Common myeloid progenitor, CD34-positive (primary cell): ENCODE results near the gene TTYH1.

Source experiments
- CTCF ChIA-PET: fragments of 350-600 bp; sonication (Branson Sonifier 250); formaldehyde crosslinking; loops from one replicate; lab custom pipeline; 2021; ENCODE audit warnings: antibody characterized with exemption; lab: Charles Lee
- POLR2A ChIA-PET: fragments of 350-600 bp; sonication (Branson Sonifier 250); formaldehyde crosslinking; loops from one replicate; lab custom pipeline; 2021; ENCODE audit warnings: antibody characterized with exemption; lab: Charles Lee
- DNase-seq, 3 donors: peaks; one replicate each; pipeline versions ENCODE4 v3.0.0 to v3.0.0-alpha.2; 2013
- H3K27ac ChIP-seq, 2 experiments: 1 replicate in 1 of 2; 2 replicates in 1 of 2; pipeline ENCODE4 v1.7.0; 2013; ENCODE audit warnings: inconsistent platforms in 2 of 2, low read length in 2 of 2, mild to moderate bottlenecking in 2 of 2, low read depth in 1 of 2, moderate library complexity in 1 of 2; ENCODE audit not compliant: severe bottlenecking in 2 of 2, insufficient read depth in 1 of 2, poor library complexity in 1 of 2
- H3K27me3 ChIP-seq, 5 experiments: replicated peaks in 2 of 5; 1 replicate in 3 of 5; 2 replicates in 2 of 5; pipeline versions ENCODE4 v1.6.1 to v1.7.0; 2013; ENCODE audit warnings: low read length in 4 of 5, mild to moderate bottlenecking in 2 of 5, moderate library complexity in 2 of 5, inconsistent platforms in 1 of 5; ENCODE audit not compliant: insufficient read depth in 5 of 5, control insufficient read depth in 4 of 5
- H3K36me3 ChIP-seq, 4 experiments: 1 replicate in 2 of 4; 2 replicates in 2 of 4; pipeline versions ENCODE4 v1.6.1 to v1.7.0; 2013; ENCODE audit warnings: low read length in 3 of 4, control low read depth in 1 of 4, mild to moderate bottlenecking in 1 of 4; ENCODE audit not compliant: control insufficient read depth in 4 of 4, insufficient read depth in 4 of 4
- H3K4me1 ChIP-seq, 4 experiments: 1 replicate in 3 of 4; 2 replicates in 1 of 4; pipeline versions ENCODE4 v1.6.1 to v1.7.1; 2013; ENCODE audit warnings: low read length in 3 of 4, mild to moderate bottlenecking in 3 of 4, control low read depth in 1 of 4, inconsistent platforms in 1 of 4, moderate library complexity in 1 of 4; ENCODE audit not compliant: control insufficient read depth in 4 of 4, insufficient read depth in 4 of 4; ENCODE audit errors: control extremely low read depth in 1 of 4
- H3K4me3 ChIP-seq, 7 experiments: 1 replicate in 4 of 7; 2 replicates in 3 of 7; pipeline versions ENCODE4 v1.5.1 to v1.7.0; 2013; ENCODE audit warnings: mild to moderate bottlenecking in 7 of 7, low read length in 6 of 7, moderate library complexity in 6 of 7, inconsistent platforms in 2 of 7, low read depth in 2 of 7, control low read depth in 1 of 7; ENCODE audit not compliant: insufficient read depth in 4 of 7, control insufficient read depth in 1 of 7; ENCODE audit errors: extremely low read depth in 1 of 7
- H3K9me3 ChIP-seq, 5 experiments: 1 replicate in 4 of 5; 2 replicates in 1 of 5; pipeline versions ENCODE4 v1.6.1 to v1.7.1; 2013; ENCODE audit warnings: low read length in 4 of 5, mild to moderate bottlenecking in 2 of 5, inconsistent platforms in 1 of 5, low read depth in 1 of 5, moderate library complexity in 1 of 5; ENCODE audit not compliant: control insufficient read depth in 4 of 5, insufficient read depth in 2 of 5; ENCODE audit errors: control extremely low read depth in 1 of 5
- WGBS: methylation state at CpG from one replicate; pipeline ENCODE4 v1.1.5; 2013; ENCODE audit not compliant: insufficient coverage; 5-methylcytosine and 5-hydroxymethylcytosine counted together

TTYH1 gene

GRCh38 chr19:54473071-54473891 is 58.0 kb downstream of the TTYH1 start, which contains the start of gene CDC42EP5:
CDC42EP5 (minus strand) TSS chr19:54473296; CDS start chr19:54465547, 7,749 bp downstream.
- Histone ChIP-seq H3K9me3 (no peaks in the 10 kb centered on the region), H3K4me1 (peaks cover 6 to 22% (median 18%) of the 10 kb centered on the region in 4 experiments), H3K27ac (no peak within 1 kb of the TSS), H3K4me3 (peak within 1 kb of the TSS in 4 of 7 experiments; percentile 15 to 48 (median 34)), H3K36me3 (no peaks in the 10 kb centered on the region), H3K27me3 (peaks cover 5 to 32% (median 9%) of the 10 kb centered on the region in 5 experiments)
- ChIA-PET CTCF (interaction anchor here (0.8 to 1.3 kb wide), 2 partner anchors 157 to 201 kb away, joined by 4 read pairs; partner anchors contain the start of gene LILRB1), POLR2A (interaction anchor here (0.6 kb wide), 1 partner anchor 1075 kb away, joined by 3 read pairs; no protein-coding TSS in a partner anchor)
- DNase-seq: peak in 2 of 3 donors; percentile 45 to 64
- 16% methylated on average over 12 of the region's 14 CpGs for whole genome bisulfite sequencing

DNA sequence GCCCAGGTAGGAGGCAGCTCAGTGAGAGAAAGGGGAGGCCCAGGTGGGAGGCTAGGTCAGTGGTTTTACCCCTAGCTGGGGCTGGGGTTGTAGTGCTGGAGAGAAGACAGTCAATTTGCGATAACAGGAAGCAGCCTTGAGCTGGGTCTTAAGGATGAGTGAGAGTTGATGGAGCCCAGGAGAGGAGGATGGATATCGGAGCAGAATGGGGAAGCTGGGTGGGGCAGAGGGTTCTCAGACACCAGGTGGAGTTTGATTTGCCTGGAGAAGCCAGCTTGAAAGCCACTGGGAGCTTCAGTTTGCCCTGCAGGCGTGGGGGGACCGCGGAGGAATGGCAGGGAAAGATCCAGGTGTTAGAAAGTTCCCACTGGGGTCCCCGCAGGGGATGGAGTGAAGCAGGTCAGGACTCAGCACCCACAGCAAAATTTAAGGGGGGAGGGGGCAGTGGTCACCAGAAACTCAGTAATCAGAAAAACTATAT is 58.7 kb downstream of the TTYH1 start:
- peaks cover 5 to 32% (median 9%) of the 10 kb centered on the region in 5 experiments for H3K27me3 ChIP-seq
- no peak overlapping the region for H3K4me3 ChIP-seq
- WGBS: 80% methylated on average over 5 of the region's 6 CpGs
- POLR2A ChIA-PET: no interaction called here
- CTCF ChIA-PET: interaction anchor here (1.3 kb wide), 1 partner anchor 200 kb away, joined by 4 read pairs; no protein-coding TSS in a partner anchor
- H3K27ac ChIP-seq: no peak overlapping the region
- DNase-seq: no peak
- peaks cover 6 to 22% (median 18%) of the 10 kb centered on the region in 4 experiments for H3K4me1 ChIP-seq
- no peaks in the 10 kb centered on the region for H3K36me3 ChIP-seq
- H3K9me3 ChIP-seq: no peaks in the 10 kb centered on the region

- no peak for DNase-seq
- WGBS: 93% methylated on average over 9 of the region's 11 CpGs
- H3K27ac ChIP-seq: no peak overlapping the region
- H3K9me3 ChIP-seq: no peaks in the 10 kb centered on the region
- H3K4me3 ChIP-seq: no peak overlapping the region
- peaks cover 1 to 30% (median 28%) of the 10 kb centered on the region in 4 experiments for H3K4me1 ChIP-seq
- no peaks in the 10 kb centered on the region for H3K36me3 ChIP-seq
- ChIA-PET POLR2A (no interaction called here), CTCF (no interaction called here)
- peaks cover under 1 to 16% (median 5%) of the 10 kb centered on the region in 5 experiments for H3K27me3 ChIP-seq
Measured at GRCh38 chr19:54475706-54476105, 60.4 kb downstream of the TTYH1 start.

DNA sequence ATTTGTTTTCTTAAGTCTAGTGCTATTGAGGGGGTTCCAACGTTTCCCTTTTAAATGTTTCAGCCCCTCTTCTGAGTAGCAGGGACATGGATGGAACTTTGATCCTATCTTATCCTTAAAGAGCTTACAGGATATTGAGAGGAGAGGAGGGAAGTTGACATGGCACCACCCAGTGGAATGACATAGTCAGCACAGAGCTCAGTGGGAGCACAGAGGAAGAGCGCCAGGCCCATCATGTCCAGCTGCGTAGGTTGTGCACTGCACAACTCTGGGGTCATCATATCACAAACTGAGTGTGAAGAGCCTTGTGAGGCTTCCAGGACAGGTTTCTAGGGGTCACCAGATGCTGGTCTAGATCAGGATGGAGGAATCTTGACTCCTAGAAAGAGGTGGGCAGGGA is 62.4 kb downstream of the TTYH1 start:
- WGBS: 83% methylated on average over 3 of the region's 3 CpGs
- POLR2A ChIA-PET: no interaction called here
- DNase-seq: no peak
- Histone ChIP-seq H3K4me3 (no peak overlapping the region), H3K36me3 (no peaks in the 10 kb centered on the region), H3K9me3 (no peaks in the 10 kb centered on the region), H3K27ac (no peak overlapping the region), H3K4me1 (peaks cover 4 to 26% (median 21%) of the 10 kb centered on the region in 4 experiments), H3K27me3 (peaks cover 0 to 7% (median 2%) of the 10 kb centered on the region in 5 experiments)
- CTCF ChIA-PET: interaction anchor here (0.7 to 3.0 kb wide), 10 partner anchors 14 to 439 kb away, joined by 3 to 17 read pairs (median 3); partner anchors contain the start of gene LENG9

DNA sequence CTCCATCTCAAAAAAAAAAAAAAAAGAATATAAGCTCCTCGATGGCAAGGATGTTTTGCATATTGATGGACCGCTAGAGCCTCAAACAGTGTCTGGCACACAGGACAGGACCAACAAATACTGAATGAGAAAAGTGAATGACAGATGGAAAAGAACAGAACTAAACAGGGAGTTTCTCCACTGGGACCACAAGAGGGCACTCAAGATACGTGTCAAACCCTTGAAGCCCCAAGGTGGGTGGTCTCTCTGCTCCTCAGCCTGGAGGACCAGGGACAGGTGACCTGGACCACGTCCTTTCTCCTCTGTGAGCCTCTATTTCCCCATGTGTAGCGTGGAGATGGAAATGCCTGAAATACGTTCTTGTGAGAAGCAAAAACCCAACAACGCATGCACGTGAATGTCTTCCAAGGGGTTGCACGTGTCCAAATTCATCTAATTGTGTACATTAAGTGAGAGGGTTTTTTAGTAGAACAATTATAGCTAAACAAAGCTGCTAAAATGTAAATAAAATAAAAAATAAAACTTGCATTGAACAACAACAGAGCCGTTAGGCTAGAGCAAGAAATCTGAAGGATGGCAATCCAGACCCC is 63.5 kb downstream of the TTYH1 start:
- Histone ChIP-seq H3K36me3 (no peaks in the 10 kb centered on the region), H3K27ac (no peak overlapping the region), H3K27me3 (peaks cover 0 to 4% (median 2%) of the 10 kb centered on the region in 5 experiments), H3K4me1 (peaks cover 4 to 23% (median 17%) of the 10 kb centered on the region in 4 experiments), H3K4me3 (no peak overlapping the region), H3K9me3 (no peaks in the 10 kb centered on the region)
- whole genome bisulfite sequencing: 18% methylated on average over 6 of the region's 10 CpGs
- POLR2A ChIA-PET: no interaction called here
- CTCF ChIA-PET: interaction anchor here (0.6 to 3.0 kb wide), 12 partner anchors 9 to 206 kb away, joined by 3 to 17 read pairs (median 4); no protein-coding TSS in a partner anchor
- peak; percentile 70 to 78 (median 73) for DNase-seq

GRCh38 chr19:54480051-54480450 is 64.8 kb downstream of the TTYH1 start:
- ChIA-PET CTCF (interaction anchor here (1.0 to 2.1 kb wide), 9 partner anchors 11 to 204 kb away, joined by 3 to 11 read pairs (median 3); no protein-coding TSS in a partner anchor), POLR2A (no interaction called here)
- Histone ChIP-seq H3K27ac (no peak overlapping the region), H3K4me1 (peaks cover 4 to 23% (median 17%) of the 10 kb centered on the region in 4 experiments), H3K36me3 (no peaks in the 10 kb centered on the region), H3K9me3 (no peaks in the 10 kb centered on the region), H3K4me3 (no peak overlapping the region), H3K27me3 (peaks cover 0 to 10% (median 2%) of the 10 kb centered on the region in 5 experiments)
- WGBS: 29% methylated on average over 1 of the region's 2 CpGs
- peak; percentile 25 to 81 (median 80) for DNase-seq
